HCT116 (cell line): Measurements from ENCODE around the gene SHISAL2B. TPM values are rescaled to one million over a fixed set of nuclear protein-coding genes. Genes with fewer than 3 reads are reported as not detected.

Experiments used
- ATAC-seq: fragments of 200-7000 bp; cut with Tn5 transposase; 2 replicates; pipeline ENCODE4 v1.9.1; 2020; ENCODE audit warnings: mild to moderate bottlenecking, moderate library complexity
- BruUV-seq: library from RNA; stranded (reverse); fragments of 400-500 nt; replicated peaks from 2 replicates; lab custom pipeline; 2021; lab: Mats Ljungman, UMichigan
- CTCF ChIA-PET: fragments of 300-600 bp; sonication (Branson Sonifier 250); formaldehyde crosslinking; loops from one replicate; lab custom pipeline; 2021; ENCODE audit warnings: antibody characterized with exemption; lab: Charles Lee
- POLR2A ChIA-PET: fragments of 300-600, 350-600 bp; sonication (Branson Sonifier 250); formaldehyde crosslinking; loops from one replicate; lab custom pipeline; 2021; ENCODE audit warnings: antibody characterized with exemption; lab: Charles Lee
- RAD21 ChIA-PET, 2 experiments: fragments of 300-600 bp; sonication (Branson Sonifier 250); formaldehyde crosslinking; loops; one replicate each; lab custom pipeline; 2023; ENCODE audit warnings: low total read pairs in 2 of 2; ENCODE audit not compliant: uncharacterized antibody in 2 of 2, unreplicated experiment in 2 of 2, low non-redundant PET in 1 of 2; lab: Charles Lee
- DNase-seq: peaks from one replicate; pipeline ENCODE4 v3.0.0-alpha.2; 2010; ENCODE audit warnings: low read depth, low spot score
- H2AFZ ChIP-seq: fragments of 200-600 bp; shearing (Covaris generic), sonication (generic); 2 replicates; pipeline ENCODE4 v1.6.1; 2017; ENCODE audit warnings: low read depth, mixed run types, mixed read lengths, antibody characterized with exemption, low read length; ENCODE audit not compliant: poor library complexity, severe bottlenecking
- H3K27ac ChIP-seq: 2 replicates; pipeline ENCODE4 v1.5.1; 2012; ENCODE audit warnings: low read depth, low read length
- H3K27me3 ChIP-seq: fragments of 200-600 bp; sonication (generic); 2 replicates; pipeline ENCODE4 v1.6.1; 2016; ENCODE audit warnings: mixed run types, low read length, mixed read lengths; ENCODE audit not compliant: insufficient read depth
- H3K36me3 ChIP-seq, 2 experiments: fragments of 200-500 bp in 1 of 2; fragments of 200-600 bp in 1 of 2; sonication (Bioruptor generic) in 1 of 2; sonication (generic) in 1 of 2; 2 replicates each; pipeline versions ENCODE4 v1.5.1 to v1.6.1; 2014 to 2016; ENCODE audit warnings: low read length in 2 of 2, inconsistent platforms in 1 of 2, mixed read lengths in 1 of 2, mixed run types in 1 of 2; ENCODE audit not compliant: insufficient read depth in 2 of 2, control insufficient read depth in 1 of 2
- H3K4me1 ChIP-seq, 2 experiments: fragments of 200-600 bp in 1 of 2; sonication (generic) in 1 of 2; 2 replicates each; pipeline versions ENCODE4 v1.5.1 to v1.6.1; 2012 to 2017; ENCODE audit warnings: low read length in 2 of 2, inconsistent platforms in 1 of 2, mild to moderate bottlenecking in 1 of 2, mixed read lengths in 1 of 2, mixed run types in 1 of 2, moderate library complexity in 1 of 2; ENCODE audit not compliant: insufficient read depth in 2 of 2, control insufficient read depth in 1 of 2
- H3K4me2 ChIP-seq: fragments of 200-600 bp; sonication (generic); 2 replicates; pipeline ENCODE4 v1.6.1; 2017; ENCODE audit warnings: mixed run types, low read length, mixed read lengths
- H3K4me3 ChIP-seq, 2 experiments: fragments of 200-600 bp in 1 of 2; sonication (generic) in 1 of 2; replicated peaks in 1 of 2; 2 replicates each; pipeline ENCODE4 v1.5.1; 2011 to 2016; ENCODE audit warnings: low read length in 2 of 2, control low read depth in 1 of 2, low read depth in 1 of 2, mild to moderate bottlenecking in 1 of 2, mixed read lengths in 1 of 2, mixed run types in 1 of 2
- H3K79me2 ChIP-seq: fragments of 200-600 bp; sonication (generic); 2 replicates; pipeline ENCODE4 v1.6.1; 2017; ENCODE audit warnings: mild to moderate bottlenecking, mixed run types, low read length, moderate library complexity, mixed read lengths; ENCODE audit not compliant: insufficient read depth
- H3K9ac ChIP-seq: fragments of 200-600 bp; sonication (generic); 2 replicates; pipeline ENCODE4 v1.6.1; 2016; ENCODE audit warnings: low read length, mixed read lengths
- H3K9me2 ChIP-seq: fragments of 200-600 bp; sonication (generic), shearing (Covaris generic); 2 replicates; pipeline ENCODE4 v1.6.1; 2017; ENCODE audit warnings: mixed run types, mild to moderate bottlenecking, moderate library complexity; ENCODE audit not compliant: insufficient read depth
- H3K9me3 ChIP-seq, 2 experiments: fragments of 200-500 bp in 1 of 2; fragments of 200-600 bp in 1 of 2; sonication (Bioruptor generic) in 1 of 2; sonication (generic) in 1 of 2; 2 replicates each; pipeline ENCODE4 v1.6.1; 2014 to 2017; ENCODE audit warnings: low read length in 2 of 2, mixed read lengths in 2 of 2, inconsistent platforms in 1 of 2, low read depth in 1 of 2, mild to moderate bottlenecking in 1 of 2, mixed run types in 1 of 2, moderate library complexity in 1 of 2; ENCODE audit not compliant: control insufficient read depth in 1 of 2, insufficient read depth in 1 of 2
- H4K20me1 ChIP-seq: fragments of 200-600 bp; sonication (generic), shearing (Covaris generic); 2 replicates; pipeline ENCODE4 v1.6.1; 2017; ENCODE audit warnings: mixed run types, mild to moderate bottlenecking, moderate library complexity; ENCODE audit not compliant: insufficient read depth
- EZH2 ChIP-seq: fragments of 200-600 bp; sonication (generic); IDR thresholded peaks from 2 replicates; pipeline ENCODE4 v1.6.1; 2017; ENCODE audit warnings: antibody characterized with exemption, mixed run types
- JUND ChIP-seq: IDR thresholded peaks from 2 replicates; pipeline ENCODE4 v1.6.1; 2012
- SRF ChIP-seq: IDR thresholded peaks from 2 replicates; pipeline ENCODE4 v1.6.1; 2012; ENCODE audit warnings: low read depth
- intact Hi-C: fragments of 100-400 bp; cut with micrococcal nuclease; formaldehyde crosslinking; loops from 2 replicates; pipeline ENCODE4 v1.10.0; 2022
- total RNA-seq: library from RNA; stranded (reverse); gene quantifications from one replicate; pipeline ENCODE4 v1.2.1, GENCODE V29; 2021; ENCODE audit not compliant: unreplicated experiment

The SHISAL2B gene
- total RNA-seq, 1 experiment from 2014 or later: not detected

DNA sequence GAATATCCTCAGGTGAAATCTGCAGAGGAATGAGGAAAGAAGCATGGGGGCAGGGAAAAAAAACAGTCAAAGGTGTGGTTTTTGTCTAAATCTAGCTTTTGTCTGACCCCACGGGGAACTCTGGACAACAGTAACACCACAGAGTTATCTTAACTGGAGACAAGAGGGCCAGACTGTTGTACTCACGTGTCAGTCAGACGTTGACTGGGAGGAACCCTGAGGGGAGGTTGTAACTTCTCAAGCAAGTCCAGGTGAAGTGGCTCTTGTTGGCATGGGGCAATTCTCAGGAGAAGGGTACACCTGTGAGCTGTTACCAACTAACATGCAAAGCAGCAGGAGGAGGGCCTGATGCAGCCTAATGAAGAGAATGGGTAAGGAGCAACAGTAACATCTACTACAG lies 44.1 kb upstream of the SHISAL2B start:
- ATAC-seq (no peak), DNase-seq (no peak)
- intact Hi-C loops: no loop called here
- Histone ChIP-seq H3K4me3 (no peak overlapping the region), H3K9ac (no peak overlapping the region), H4K20me1 (no peaks in the 10 kb centered on the region), H3K4me1 (no peaks in the 10 kb centered on the region), H3K27ac (no peak overlapping the region), H3K36me3 (no peaks in the 10 kb centered on the region), H3K27me3 (no peaks in the 10 kb centered on the region), H3K9me2 (0 out of 2 replicates have a peak, but pooled peaks cover 2% of the 10 kb centered on the region), H3K9me3 (no peaks in the 10 kb centered on the region), H3K4me2 (no peak overlapping the region), H2AFZ (no peak overlapping the region), H3K79me2 (no peaks in the 10 kb centered on the region)
- POLR2A ChIA-PET: no interaction called here
- RAD21 ChIA-PET: no interaction called here
- no TSS peak for BruUV-seq
- CTCF ChIA-PET: no interaction called here
- TF ChIP-seq JUND: no peak

DNA sequence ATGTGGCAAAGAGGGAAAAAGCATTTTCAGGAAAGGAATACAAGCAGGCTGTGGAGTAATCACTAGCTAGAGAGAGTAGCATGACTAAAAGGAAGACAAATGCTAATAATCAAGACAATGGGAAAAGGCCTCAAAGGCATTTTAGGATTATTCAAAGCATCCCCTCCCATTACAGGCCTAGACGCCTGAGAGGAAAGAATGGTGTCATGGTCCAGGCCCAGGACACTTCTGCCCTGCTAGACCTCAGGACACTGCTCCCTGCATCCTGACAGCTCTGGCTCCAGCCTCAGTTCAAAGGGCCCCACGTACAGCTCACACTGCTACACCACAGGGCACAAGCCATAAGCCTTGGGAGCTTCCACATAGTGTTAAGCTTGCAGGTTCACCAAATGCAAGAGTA lies 40.8 kb upstream of the SHISAL2B start:
- DNase-seq (no peak), ATAC-seq (no peak)
- BruUV-seq: no TSS peak
- H2AFZ ChIP-seq: no peak overlapping the region
- TF ChIP-seq SRF: no peak
- no peak for TF ChIP-seq EZH2
- intact Hi-C loops: no loop called here
- H3K9me2 ChIP-seq: 0 out of 2 replicates have a peak, but pooled peaks cover 2% of the 10 kb centered on the region
- H3K27me3 ChIP-seq: no peaks in the 10 kb centered on the region
- H3K4me3 ChIP-seq: no peak overlapping the region
- CTCF ChIA-PET: no interaction called here
- H3K4me2 ChIP-seq: no peak overlapping the region
- H3K4me1 ChIP-seq: no peaks in the 10 kb centered on the region
- POLR2A ChIA-PET: no interaction called here
- no peaks in the 10 kb centered on the region for H4K20me1 ChIP-seq
- no peak overlapping the region for H3K9ac ChIP-seq
- no peak overlapping the region for H3K27ac ChIP-seq
- no peaks in the 10 kb centered on the region for H3K79me2 ChIP-seq
- no peaks in the 10 kb centered on the region for H3K36me3 ChIP-seq
- no peaks in the 10 kb centered on the region for H3K9me3 ChIP-seq
- RAD21 ChIA-PET: no interaction called here
